ENCODE data around the gene TMEM238. TPM values are rescaled to one million over a fixed set of nuclear protein-coding genes. Genes with fewer than 3 reads are reported as not detected.

The TMEM238 gene
- total RNA-seq, 1 donor from 2014 or later, result 0.46 TPM

GRCh38 chr19:55377356-55378131 lies 6.5 kb downstream of the TMEM238 start:
- DNase-seq (ENCODE audit: low read depth, low spot score), result no peak

- no peak for DNase-seq (ENCODE audit: low read depth, low spot score)
These were observed 7.7 kb downstream of the TMEM238 start, which contains the start of gene TMEM190 for GRCh38 chr19:55376241-55376933. Gene TMEM190, plus strand, starts transcription at chr19:55376826. Its CDS starts 28 bp downstream, at chr19:55376854.

GRCh38 chr19:55373993-55374757 lies 9.9 kb downstream of the TMEM238 start:
- no peak for DNase-seq (ENCODE audit: low read depth, low spot score)

- DNase-seq (ENCODE audit: low read depth, low spot score), result no peak
These were observed 10.6 kb downstream of the TMEM238 start for GRCh38 chr19:55373306-55373992.

GRCh38 chr19:55372316-55373081 lies 11.6 kb downstream of the TMEM238 start:
- DNase-seq (ENCODE audit: low read depth, low spot score), result no peak

- DNase-seq (ENCODE audit: low read depth, low spot score), result no peak
These were observed 13.6 kb downstream of the TMEM238 start, which contains the start of gene IL11 for GRCh38 chr19:55370305-55370988. Gene IL11, minus strand, starts transcription at chr19:55370463. Its CDS starts 153 bp downstream, at chr19:55370310.

- no peak for DNase-seq (ENCODE audit: low read depth, low spot score)
These were observed 14.3 kb downstream of the TMEM238 start for GRCh38 chr19:55369653-55370304.

GRCh38 chr19:55368701-55369563 lies 15.2 kb downstream of the TMEM238 start:
- DNase-seq (ENCODE audit: low read depth, low spot score), result no peak

GRCh38 chr19:55368106-55368505 lies 16.0 kb downstream of the TMEM238 start:
- no peak for DNase-seq (ENCODE audit: low read depth, low spot score)

- no peak for DNase-seq (ENCODE audit: low read depth, low spot score)
These were observed 17.3 kb downstream of the TMEM238 start for GRCh38 chr19:55366790-55367189.

GRCh38 chr19:55365964-55366363 lies 18.1 kb downstream of the TMEM238 start:
- no peak for DNase-seq (ENCODE audit: low read depth, low spot score)

GRCh38 chr19:55365245-55365644 lies 18.8 kb downstream of the TMEM238 start:
- DNase-seq (ENCODE audit: low read depth, low spot score), result no peak

- no peak for DNase-seq (ENCODE audit: low read depth, low spot score)
These were observed 20.9 kb downstream of the TMEM238 start, which contains the start of gene GARIN5B for GRCh38 chr19:55362990-55363716. Gene GARIN5B, minus strand, starts transcription at chr19:55363260. Its CDS starts 194 bp downstream, at chr19:55363066.

GRCh38 chr19:55362174-55362989 lies 21.7 kb downstream of the TMEM238 start:
- DNase-seq (ENCODE audit: low read depth, low spot score), result no peak

- no peak for DNase-seq (ENCODE audit: low read depth, low spot score)
These were observed 23.2 kb downstream of the TMEM238 start for GRCh38 chr19:55360902-55361301.

Measured in pulmonary artery endothelial cell (primary cell).